ENCODE data around the gene OSER1. TPM values are rescaled to one million over a fixed set of nuclear protein-coding genes. Genes with fewer than 3 reads are reported as not detected.
A peak's percentile ranks its signal among the peaks of the same experiment; 100 is the strongest.

Gene OSER1
- total and polyA plus RNA-seq, 9 of the 15 experiments (the other 6 are each of a cell fraction or from before 2014, with no cell fraction given), result 15.5 to 57.3 (median 19.9) TPM

DNA sequence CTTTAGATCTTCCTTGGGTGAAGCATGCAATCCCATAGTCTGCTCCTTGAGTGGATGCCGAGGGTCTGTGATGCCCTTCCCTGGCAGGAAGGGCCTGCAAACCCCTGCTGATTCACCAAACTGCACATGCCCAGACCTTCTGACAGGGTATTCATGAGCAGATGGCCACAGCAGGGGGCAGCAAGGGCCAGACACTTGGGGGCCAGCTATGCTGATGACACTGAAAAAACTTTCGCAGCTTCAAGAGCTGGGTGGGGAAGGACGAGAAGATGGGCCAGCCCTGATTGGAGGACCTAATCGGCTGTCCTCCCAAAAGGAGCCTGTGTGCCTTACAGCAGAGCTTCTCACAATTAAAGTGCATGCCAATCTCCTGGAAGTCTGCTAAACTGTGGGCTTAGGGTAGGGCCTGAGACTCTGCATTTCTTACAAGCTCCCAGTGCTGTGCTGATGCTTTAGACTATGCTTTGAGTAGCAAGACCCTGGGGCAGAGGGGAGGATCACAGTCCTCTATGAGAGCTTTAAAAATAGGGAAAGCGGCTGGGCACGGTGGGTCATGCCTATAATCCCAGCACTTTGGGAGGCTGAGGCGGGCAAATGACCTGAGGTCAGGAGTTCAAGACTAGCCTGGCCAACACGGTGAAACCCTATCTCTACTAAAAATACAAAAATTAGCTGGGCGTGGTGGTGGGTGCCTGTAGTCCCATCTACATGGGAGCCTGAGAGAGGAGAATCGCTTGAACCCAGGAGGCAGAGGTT lies 21.3 kb upstream of the OSER1 start:
- no peak overlapping the region for H3K4me2 ChIP-seq (ENCODE audit: insufficient read depth, low read length)
- BruUV-seq (replicated peaks), result no TSS peak
- ChIA-PET CTCF (ENCODE audit: low intra/inter-chr PET ratio) (no interaction called here), POLR2A (interaction anchor here (0.6 to 0.7 kb wide), 2 partner anchors 79 to 87 kb away, joined by 3 to 4 read pairs; partner anchors contain the start of gene FITM2)
- H3K27ac ChIP-seq (ENCODE audit: extremely low read depth, low read depth, low read length), result no peak overlapping the region
- H3K79me2 ChIP-seq (ENCODE audit: control insufficient read depth, insufficient read depth, low read length), result no peaks in the 10 kb centered on the region
- H3K9me3 ChIP-seq (replicated peaks; ENCODE audit: control insufficient read depth, insufficient read depth, low read depth, low read length), result no peaks in the 10 kb centered on the region
- peaks cover 13 to 40% of the 10 kb centered on the region in 2 experiments; a peak in 3 of 5 replicates for H3K27me3 ChIP-seq (ENCODE audit: control insufficient read depth in 2 of 2, insufficient read depth in 2 of 2, low read length in 2 of 2)
- no peak for DNase-seq (ENCODE audit: extremely low read depth in 1 of 4, low spot score in 3 of 4)
- no peak overlapping the region for H2AFZ ChIP-seq (ENCODE audit: low read depth, low read length)
- no peak overlapping the region for H3K4me3 ChIP-seq
- H3K36me3 ChIP-seq (ENCODE audit: control insufficient read depth, insufficient read depth, low read length), result no peaks in the 10 kb centered on the region
- H4K20me1 ChIP-seq (replicated peaks; ENCODE audit: control insufficient read depth, insufficient read depth, low read length), result no peaks in the 10 kb centered on the region
- no peaks in the 10 kb centered on the region for H3K9me1 ChIP-seq (ENCODE audit: control insufficient read depth, insufficient read depth, low read length)
- TF ChIP-seq HCFC1 (IDR thresholded peaks at IDR 0.05; ENCODE audit: low read depth, low read length) (no peak), SMARCA4 (IDR thresholded peaks at IDR 0.05) (no peak), MEF2A (IDR thresholded peaks at IDR 0.05; ENCODE audit: control insufficient read depth, low read depth, low read length) (no peak), NR2C1 (IDR thresholded peaks at IDR 0.05) (no peak), NR2C1 (tag; IDR thresholded peaks at IDR 0.05) (no peak)
- TF ChIP-seq, protein P1, sequence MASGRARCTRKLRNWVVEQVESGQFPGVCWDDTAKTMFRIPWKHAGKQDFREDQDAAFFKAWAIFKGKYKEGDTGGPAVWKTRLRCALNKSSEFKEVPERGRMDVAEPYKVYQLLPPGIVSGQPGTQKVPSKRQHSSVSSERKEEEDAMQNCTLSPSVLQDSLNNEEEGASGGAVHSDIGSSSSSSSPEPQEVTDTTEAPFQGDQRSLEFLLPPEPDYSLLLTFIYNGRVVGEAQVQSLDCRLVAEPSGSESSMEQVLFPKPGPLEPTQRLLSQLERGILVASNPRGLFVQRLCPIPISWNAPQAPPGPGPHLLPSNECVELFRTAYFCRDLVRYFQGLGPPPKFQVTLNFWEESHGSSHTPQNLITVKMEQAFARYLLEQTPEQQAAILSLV (tag; IDR thresholded peaks at IDR 0.05), result no peak
- TF ChIP-seq, protein P2, sequence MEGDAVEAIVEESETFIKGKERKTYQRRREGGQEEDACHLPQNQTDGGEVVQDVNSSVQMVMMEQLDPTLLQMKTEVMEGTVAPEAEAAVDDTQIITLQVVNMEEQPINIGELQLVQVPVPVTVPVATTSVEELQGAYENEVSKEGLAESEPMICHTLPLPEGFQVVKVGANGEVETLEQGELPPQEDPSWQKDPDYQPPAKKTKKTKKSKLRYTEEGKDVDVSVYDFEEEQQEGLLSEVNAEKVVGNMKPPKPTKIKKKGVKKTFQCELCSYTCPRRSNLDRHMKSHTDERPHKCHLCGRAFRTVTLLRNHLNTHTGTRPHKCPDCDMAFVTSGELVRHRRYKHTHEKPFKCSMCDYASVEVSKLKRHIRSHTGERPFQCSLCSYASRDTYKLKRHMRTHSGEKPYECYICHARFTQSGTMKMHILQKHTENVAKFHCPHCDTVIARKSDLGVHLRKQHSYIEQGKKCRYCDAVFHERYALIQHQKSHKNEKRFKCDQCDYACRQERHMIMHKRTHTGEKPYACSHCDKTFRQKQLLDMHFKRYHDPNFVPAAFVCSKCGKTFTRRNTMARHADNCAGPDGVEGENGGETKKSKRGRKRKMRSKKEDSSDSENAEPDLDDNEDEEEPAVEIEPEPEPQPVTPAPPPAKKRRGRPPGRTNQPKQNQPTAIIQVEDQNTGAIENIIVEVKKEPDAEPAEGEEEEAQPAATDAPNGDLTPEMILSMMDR (IDR thresholded peaks at IDR 0.05 in 2 of 3, conservative IDR thresholded peaks at IDR 0.05 in 1 of 3; ENCODE audit: insufficient read depth in 2 of 3, low read depth in 1 of 3, low read length in 3 of 3), result 0 out of 6 replicates have a peak, but pooled peaks of 1 of the 3 experiments have one; percentile 7
- TF ChIP-seq, protein P3, sequence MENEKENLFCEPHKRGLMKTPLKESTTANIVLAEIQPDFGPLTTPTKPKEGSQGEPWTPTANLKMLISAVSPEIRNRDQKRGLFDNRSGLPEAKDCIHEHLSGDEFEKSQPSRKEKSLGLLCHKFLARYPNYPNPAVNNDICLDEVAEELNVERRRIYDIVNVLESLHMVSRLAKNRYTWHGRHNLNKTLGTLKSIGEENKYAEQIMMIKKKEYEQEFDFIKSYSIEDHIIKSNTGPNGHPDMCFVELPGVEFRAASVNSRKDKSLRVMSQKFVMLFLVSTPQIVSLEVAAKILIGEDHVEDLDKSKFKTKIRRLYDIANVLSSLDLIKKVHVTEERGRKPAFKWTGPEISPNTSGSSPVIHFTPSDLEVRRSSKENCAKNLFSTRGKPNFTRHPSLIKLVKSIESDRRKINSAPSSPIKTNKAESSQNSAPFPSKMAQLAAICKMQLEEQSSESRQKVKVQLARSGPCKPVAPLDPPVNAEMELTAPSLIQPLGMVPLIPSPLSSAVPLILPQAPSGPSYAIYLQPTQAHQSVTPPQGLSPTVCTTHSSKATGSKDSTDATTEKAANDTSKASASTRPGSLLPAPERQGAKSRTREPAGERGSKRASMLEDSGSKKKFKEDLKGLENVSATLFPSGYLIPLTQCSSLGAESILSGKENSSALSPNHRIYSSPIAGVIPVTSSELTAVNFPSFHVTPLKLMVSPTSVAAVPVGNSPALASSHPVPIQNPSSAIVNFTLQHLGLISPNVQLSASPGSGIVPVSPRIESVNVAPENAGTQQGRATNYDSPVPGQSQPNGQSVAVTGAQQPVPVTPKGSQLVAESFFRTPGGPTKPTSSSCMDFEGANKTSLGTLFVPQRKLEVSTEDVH (IDR thresholded peaks at IDR 0.05; ENCODE audit: low read depth, partially characterized antibody), result no peak
- no peaks in the 10 kb centered on the region for H3K4me1 ChIP-seq (replicated peaks in 1 of 2; ENCODE audit: control insufficient read depth in 2 of 2, insufficient read depth in 2 of 2, low read length in 2 of 2)
- no peak overlapping the region for H3K9ac ChIP-seq (ENCODE audit: insufficient read depth in 1 of 2, low read depth in 2 of 2, low read length in 2 of 2)
- peak; percentile 35 for FAIRE-seq
- WGBS (ENCODE audit: insufficient coverage, low coverage, missing lambda C conversion rate), result 8% methylated on average over 10 of the region's 10 CpGs
- peak; percentile 60 for ATAC-seq
- in situ Hi-C loops (cut with MboI), result no loop called here
- intact Hi-C loops (cut with micrococcal nuclease), result no loop called here
